ENCODE measurements around the gene HOOK2. TPM values are rescaled to one million over a fixed set of nuclear protein-coding genes. Genes with fewer than 3 reads are reported as not detected.
A peak's percentile ranks its signal among the peaks of the same experiment; 100 is the strongest.
"Not testable (repeated sequence)": the region's sequence is repeated elsewhere in the genome, so short reads cannot be mapped to it uniquely, and the experiment has no call there.

HOOK2 gene
- total RNA-seq, 1 donor from 2014 or later = 58.5 TPM

DNA sequence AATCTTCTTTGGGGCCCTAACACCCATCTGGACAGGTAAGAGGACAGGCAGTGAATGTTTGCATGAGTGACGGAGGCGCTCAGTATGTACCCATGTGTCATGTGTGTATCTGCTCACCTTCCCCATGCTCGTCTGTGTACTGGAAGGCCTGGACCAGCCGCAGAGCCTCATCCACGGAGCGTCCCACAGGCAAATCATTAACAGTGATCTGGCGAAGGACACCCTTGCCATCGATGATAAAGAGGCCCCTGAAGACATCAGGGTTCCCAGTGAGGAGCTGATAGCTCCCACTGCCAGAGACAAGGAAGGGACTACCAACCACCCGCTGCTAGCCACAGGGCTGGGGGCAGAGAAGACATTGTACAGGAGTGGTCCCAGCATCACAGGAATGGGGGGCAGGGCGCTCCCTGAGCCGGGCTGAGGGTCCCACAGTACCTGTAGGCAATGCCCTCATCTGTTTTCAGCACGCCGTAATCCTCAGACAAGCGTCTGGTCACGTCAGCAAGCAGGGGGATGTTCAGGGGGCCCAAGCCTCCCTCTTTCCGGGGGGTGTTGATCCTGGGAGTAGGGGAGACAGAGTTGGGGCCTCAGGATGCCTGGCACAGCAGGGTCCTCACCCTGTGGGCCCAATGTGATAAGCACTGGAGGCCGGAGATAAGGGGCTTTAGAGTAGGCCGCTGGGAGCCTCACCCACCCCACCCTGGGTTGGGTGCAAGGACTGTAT, 24.6 kb upstream of the HOOK2 start:
- no peaks in the 10 kb centered on the region for H3K9me3 ChIP-seq
- no peak for DNase-seq (ENCODE audit: low spot score in 2 of 2)
- peak overlapping the region in 1 of 2 donors; percentile 81 for H3K4me3 ChIP-seq
- TF ChIP-seq, protein P1, sequence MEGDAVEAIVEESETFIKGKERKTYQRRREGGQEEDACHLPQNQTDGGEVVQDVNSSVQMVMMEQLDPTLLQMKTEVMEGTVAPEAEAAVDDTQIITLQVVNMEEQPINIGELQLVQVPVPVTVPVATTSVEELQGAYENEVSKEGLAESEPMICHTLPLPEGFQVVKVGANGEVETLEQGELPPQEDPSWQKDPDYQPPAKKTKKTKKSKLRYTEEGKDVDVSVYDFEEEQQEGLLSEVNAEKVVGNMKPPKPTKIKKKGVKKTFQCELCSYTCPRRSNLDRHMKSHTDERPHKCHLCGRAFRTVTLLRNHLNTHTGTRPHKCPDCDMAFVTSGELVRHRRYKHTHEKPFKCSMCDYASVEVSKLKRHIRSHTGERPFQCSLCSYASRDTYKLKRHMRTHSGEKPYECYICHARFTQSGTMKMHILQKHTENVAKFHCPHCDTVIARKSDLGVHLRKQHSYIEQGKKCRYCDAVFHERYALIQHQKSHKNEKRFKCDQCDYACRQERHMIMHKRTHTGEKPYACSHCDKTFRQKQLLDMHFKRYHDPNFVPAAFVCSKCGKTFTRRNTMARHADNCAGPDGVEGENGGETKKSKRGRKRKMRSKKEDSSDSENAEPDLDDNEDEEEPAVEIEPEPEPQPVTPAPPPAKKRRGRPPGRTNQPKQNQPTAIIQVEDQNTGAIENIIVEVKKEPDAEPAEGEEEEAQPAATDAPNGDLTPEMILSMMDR (IDR thresholded peaks at IDR 0.05) = no peak
- no peak overlapping the region for H3K27ac ChIP-seq
- H3K4me1 ChIP-seq = peaks cover 10 to 13% of the 10 kb centered on the region in 2 donors
- peaks cover 0 to 10% of the 10 kb centered on the region in 2 donors for H3K36me3 ChIP-seq
- intact Hi-C loops (cut with DNase I) = loop anchor here (10.0 kb wide), 1 partner anchor 1205 kb away; the partner anchor contains the start of gene RFX1
- H3K27me3 ChIP-seq = no peaks in the 10 kb centered on the region

DNA sequence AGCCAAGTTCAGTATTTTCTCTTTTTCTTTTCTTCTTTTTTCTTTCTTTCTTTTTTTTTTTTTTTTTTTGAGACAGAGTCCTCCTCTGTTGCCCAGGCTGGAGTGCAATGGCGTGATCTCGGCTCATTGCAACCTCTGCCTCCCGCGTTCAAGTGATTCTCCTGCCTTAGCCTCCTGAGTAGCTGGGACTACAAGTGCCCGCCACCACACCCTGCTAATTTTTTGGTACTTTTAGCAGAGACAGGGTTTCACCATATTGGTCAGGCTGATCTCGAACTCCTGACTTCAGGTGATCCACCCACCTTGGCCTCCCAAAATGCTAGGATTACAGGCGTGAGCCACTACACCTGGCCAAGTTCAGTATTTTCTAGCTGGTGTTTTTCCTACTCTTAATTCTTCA, 22.3 kb upstream of the HOOK2 start:
- H3K4me1 ChIP-seq = peaks cover 10 to 13% of the 10 kb centered on the region in 2 donors
- not testable (repeated sequence) for H3K4me3 ChIP-seq, H3K9me3 ChIP-seq, H3K27me3 ChIP-seq, H3K27ac ChIP-seq
- intact Hi-C loops (cut with DNase I) = loop anchor here (10.0 kb wide), 1 partner anchor 1207 kb away; the partner anchor contains the start of gene RFX1
- peak in 1 of 2 donors; percentile 63 for DNase-seq (ENCODE audit: low spot score in 2 of 2)
- peaks cover 0 to 11% of the 10 kb centered on the region in 2 donors for H3K36me3 ChIP-seq

DNA sequence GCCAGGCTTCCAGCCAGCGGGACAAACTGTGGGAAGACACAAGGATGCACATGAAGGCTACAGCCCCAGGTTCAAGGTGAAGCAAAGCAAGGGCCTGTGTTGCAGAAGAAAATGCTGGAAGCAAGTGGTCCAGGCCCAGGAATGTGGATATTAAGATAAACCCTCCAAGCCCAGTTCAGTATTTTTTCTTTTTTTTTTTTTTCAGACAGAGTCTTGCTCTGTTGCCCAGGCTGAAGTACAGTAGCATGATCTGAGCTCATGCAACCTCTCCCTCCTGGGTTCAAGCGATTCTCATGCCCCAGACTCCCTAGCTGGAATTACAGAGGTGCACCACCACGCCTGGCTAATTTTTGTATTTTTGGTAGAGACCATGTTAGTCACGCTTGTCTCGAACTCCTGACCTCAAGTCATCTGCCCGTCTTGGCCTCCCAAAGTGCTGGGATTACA, 21.8 kb upstream of the HOOK2 start:
- Histone ChIP-seq H3K27me3 (no peaks in the 10 kb centered on the region), H3K36me3 (peaks cover 2 to 15% of the 10 kb centered on the region in 2 donors), H3K4me1 (peaks cover 10 to 13% of the 10 kb centered on the region in 2 donors), H3K27ac (peak overlapping the region in 1 of 2 donors; percentile 65), H3K9me3 (no peaks in the 10 kb centered on the region), H3K4me3 (no peak overlapping the region)
- peak in 1 of 2 donors; percentile 61 for DNase-seq (ENCODE audit: low spot score in 2 of 2)
- intact Hi-C loops (cut with DNase I) = loop anchor here (10.0 kb wide), 1 partner anchor 1208 kb away; the partner anchor contains the start of gene RFX1
- TF ChIP-seq, protein P1 (IDR thresholded peaks at IDR 0.05) = no peak

DNA sequence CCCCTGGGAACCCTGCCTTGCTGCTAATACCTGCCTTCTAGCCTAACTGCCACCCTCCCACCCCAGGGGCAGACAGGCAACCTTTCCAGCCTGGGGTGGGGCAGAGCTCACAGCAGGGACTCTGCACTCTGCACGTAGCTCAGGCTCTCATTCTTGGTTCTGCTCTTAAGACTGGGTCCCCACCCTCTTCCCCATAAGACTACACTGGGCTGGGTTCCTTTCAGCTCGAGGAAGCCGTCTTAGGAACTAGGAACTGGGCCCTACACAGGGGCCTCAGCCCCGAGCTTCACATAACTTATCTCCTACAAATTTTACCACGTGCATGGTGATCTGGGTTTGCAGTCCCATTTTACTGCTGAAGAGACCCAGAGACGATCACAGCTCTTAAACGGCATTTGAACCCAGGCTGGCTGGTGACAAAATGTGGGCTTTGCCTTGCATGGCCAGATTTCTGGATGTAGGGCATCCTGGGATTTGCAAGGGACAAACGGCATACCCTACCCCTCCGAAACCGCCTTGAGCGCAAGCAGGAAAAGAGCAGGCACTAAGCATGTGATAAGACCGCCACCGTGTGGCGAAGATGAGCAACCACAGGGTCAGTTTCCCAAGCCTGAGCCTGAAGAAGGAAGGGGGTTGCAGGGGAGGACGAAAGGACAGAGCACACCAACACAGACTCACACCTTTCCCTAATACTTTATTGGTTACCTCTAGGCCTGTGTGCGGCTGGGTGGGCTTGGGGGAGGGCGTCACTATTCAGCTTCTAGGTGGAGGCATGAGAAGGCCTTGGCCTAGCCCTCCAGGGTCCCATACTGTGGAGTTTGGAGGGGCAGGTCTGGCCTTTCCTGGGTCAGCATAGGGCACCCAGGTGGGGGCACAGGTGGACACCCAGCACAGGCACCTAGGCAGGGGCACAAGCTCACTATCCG, 21.1 kb upstream of the HOOK2 start:
- Histone ChIP-seq H3K27ac (peak overlapping the region; percentile 41 to 65), H3K27me3 (no peaks in the 10 kb centered on the region), H3K9me3 (no peaks in the 10 kb centered on the region), H3K36me3 (peaks cover 5 to 15% of the 10 kb centered on the region in 2 donors), H3K4me3 (no peak overlapping the region), H3K4me1 (peaks cover 10% of the 10 kb centered on the region in 2 donors)
- TF ChIP-seq, protein P1 (IDR thresholded peaks at IDR 0.05) = peak; percentile 93 to 97 (median 94)
- DNase-seq (ENCODE audit: low spot score in 2 of 2) = peak in 1 of 2 donors; percentile 86
- intact Hi-C loops (cut with DNase I) = loop anchor here (1.0 to 10.0 kb wide), 2 partner anchors 19 to 1208 kb away; partner anchors contain the start of gene RFX1

DNA sequence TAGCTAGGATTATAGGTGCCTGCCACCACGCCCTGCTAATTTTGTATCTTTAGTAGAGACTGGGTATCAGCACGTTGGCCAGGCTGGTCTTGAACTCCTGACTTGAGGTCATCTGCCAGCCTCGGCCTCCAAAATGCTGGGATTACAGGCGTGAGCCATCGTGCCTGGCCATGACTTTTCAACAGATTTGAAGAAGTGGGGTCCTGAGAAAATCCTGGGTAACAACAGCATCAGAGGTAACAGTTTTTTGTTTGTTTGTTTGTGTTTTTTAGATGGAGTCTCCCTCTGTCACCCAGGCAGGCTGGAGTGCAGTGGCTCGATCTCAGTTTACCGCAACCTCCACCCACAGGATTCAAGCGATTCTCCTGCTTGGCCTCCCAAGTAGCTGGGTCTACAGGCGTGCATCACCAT, 19.6 kb upstream of the HOOK2 start:
- intact Hi-C loops (cut with DNase I) = loop anchor here (5.0 to 10.0 kb wide), 3 partner anchors 152 to 1210 kb away; partner anchors contain the start of genes RAD23A and RFX1
- H3K4me1 ChIP-seq = peaks cover 4 to 6% of the 10 kb centered on the region in 2 donors
- peak in 1 of 2 donors; percentile 78 for DNase-seq (ENCODE audit: low spot score in 2 of 2)
- H3K27me3 ChIP-seq = no peaks in the 10 kb centered on the region
- H3K27ac ChIP-seq = peak overlapping the region; percentile 95 to 96
- peaks cover 5 to 14% of the 10 kb centered on the region in 2 donors for H3K36me3 ChIP-seq
- TF ChIP-seq, protein P1 (IDR thresholded peaks at IDR 0.05) = no peak
- H3K4me3 ChIP-seq = peak overlapping the region in 1 of 2 donors; percentile 90
- no peaks in the 10 kb centered on the region for H3K9me3 ChIP-seq

Data from ascending aorta (tissue), 2 donors.